Activated gamma-delta T cell treated with Interleukin-2 at 50 U/mL for 16 hours (primary cell): Measurements from ENCODE around the gene APLF.
"Not testable (repeated sequence)": the region's sequence is repeated elsewhere in the genome, so short reads cannot be mapped to it uniquely, and the experiment has no call there.

Experiments
- DNase-seq: peaks from one replicate; pipeline ENCODE4 v3.0.0-alpha.2; 2020

Gene APLF

DNA sequence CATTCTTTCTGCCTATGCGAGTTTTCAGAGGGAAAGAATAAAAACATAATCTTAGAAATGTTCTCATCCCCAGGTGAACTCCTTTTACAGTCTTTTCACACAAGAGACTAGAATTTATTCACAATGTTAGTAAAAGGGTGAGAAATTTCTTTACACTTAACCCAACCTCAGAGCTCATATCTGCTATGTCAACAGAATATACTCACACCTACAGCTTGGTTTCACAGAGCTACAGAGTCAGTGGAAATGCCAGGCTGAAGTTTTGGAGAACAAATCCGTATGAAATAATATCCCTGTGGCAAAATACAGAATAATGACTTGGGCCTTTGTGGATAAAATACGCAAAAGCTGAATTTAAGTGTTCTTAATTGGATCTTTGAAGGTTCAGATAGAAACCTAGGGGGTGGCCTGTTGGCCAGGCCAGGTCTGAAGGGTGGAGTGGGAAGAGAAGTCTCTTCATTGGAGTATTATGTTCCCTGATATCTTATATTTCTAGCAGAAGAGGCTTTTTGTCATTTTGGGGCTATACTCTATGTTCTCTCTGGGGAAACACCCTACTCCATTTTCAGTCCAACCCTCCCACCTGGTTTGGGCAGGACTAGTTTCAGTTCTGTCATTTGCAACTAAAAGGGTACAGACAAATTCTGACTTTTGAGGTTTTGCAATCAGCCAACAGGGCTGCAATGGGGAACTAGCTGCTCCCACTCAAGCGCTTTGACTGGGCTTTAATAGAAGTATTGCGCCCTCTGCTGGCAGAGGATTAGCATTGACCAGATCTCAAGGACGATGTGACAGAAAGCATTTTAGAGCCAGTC lies 26.0 kb upstream of the APLF start:
- DNase-seq, result peak; percentile 86

DNA sequence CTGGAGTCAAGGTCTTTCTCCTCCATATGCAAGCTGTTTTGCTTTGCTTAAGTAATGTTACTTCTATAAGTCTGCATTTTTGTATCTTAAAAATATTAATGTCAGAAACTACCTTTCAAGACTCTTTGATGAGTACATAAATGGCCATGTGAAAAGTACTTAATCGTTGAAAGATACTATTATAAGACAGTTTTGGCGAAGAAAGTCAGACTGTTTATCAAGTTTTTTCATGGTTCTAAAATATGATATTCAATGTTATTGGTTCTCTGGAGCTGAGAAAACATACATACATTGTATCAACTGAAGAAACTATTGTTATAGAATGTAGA lies 25.4 kb upstream of the APLF start:
- no peak for DNase-seq

DNA sequence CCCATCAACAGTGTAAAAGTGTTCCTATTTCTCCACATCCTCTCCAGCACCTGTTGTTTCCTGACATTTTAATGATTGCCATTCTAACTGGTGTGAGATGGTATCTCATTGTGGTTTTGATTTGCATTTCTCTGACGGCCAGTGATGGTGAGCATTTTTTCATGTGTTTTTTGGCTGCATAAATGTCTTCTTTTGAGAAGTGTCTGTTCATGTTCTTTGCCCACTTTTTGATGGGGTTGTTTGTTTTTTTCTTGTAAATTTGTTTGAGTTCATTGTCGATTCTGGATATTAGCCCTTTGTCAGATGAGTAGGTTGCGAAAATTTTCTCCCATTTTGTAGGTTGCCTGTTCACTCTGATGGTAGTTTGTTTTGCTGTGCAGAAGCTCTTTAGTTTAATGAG lies 21.0 kb upstream of the APLF start:
- DNase-seq, result not testable (repeated sequence)

DNA sequence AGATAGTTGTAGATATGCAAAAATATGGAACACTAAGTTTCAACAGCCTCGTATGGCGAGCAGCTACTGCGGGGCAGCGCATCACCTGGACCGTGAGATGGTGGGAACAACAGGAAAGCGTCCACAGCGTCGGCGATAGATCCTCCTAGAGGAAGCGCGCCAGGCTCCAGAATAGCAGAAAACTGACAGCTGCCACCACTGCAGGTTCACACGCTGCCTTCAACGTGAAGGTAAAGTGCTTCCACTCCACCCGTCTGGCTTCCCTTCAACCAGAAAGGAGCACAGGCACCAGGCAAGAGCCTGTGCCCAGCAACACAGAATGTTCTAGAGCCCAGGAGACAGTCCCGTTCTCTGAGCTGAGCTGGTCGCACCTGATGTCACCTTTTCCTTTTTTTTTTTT lies 20.3 kb upstream of the APLF start:
- DNase-seq, result no peak

DNA sequence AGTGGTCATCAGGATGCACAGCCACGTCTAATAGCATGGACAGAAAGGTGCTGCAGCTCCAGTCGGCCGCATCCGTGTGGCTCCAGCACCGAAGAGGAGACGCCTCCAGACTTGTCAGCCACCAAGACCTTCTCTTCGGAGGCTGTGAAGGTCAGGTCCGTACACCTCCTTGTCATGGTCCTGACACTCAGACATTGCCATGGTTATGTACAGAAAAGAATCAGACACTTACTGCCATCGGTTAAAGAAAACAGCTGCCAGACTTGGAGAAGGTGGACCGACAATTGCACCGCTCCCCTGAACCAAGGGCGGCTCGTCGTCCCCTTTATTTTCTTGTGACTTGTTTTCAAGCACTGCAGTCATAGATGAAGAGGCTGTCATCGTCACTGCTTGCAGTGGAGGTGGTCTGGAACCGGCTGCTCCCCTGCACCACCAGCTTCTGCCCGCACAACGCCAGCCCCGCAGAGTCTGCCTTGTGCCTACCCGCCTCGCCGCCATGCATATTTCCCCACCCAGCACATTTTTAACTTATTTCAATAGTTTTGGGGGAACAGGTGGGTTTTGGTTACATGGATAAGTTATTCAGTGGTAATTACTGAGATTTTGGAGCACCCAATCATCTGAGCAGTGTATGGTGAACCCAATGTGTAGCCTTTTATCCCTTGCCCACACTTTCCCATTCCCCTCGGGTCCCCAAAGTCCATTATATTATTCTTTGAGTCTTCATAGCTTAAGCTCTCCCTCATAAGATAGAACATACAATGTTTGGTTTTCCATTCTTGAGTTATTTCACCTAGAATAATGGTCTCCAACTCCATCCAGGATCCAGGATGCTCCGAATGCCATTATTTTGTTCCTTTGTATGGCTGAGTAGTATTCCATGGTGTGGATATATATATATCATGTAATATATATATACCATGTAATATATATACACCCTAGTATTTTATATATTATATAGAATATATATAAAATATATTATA lies 18.4 kb upstream of the APLF start:
- DNase-seq, result no peak

DNA sequence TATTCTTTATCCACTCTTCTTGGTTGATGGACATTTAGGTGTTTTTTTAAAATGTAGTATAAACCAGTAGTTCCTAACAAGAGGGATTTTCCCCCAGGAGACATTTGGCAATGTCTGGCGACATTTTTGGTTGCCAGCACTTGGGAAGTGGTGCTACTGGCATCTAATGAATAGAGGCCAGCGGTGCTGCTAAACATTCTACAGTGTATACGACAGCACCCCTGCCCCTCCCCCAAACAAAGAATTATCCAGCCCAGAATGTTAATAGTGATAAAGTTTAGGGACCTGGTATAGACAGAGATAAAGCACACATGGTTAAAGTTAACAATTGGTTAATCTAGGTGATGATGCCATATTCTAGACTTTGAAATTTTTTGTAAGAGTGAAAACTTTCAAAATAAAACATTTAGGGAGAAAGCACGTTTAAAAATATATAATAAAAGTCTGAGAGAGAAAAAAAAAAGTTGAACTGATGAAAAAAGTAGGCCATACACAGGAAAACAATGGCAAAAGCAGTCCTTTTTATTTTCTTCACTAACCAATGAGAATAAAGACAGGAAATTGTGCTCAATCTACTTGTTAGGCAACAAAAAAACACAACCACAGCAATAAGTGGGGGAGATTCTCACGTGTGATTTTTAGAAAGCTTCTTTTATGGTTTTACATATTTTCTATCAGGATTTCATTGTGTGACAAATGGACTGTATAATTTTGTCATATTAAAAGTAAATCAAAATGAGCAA lies 15.1 kb upstream of the APLF start:
- DNase-seq, result no peak

DNA sequence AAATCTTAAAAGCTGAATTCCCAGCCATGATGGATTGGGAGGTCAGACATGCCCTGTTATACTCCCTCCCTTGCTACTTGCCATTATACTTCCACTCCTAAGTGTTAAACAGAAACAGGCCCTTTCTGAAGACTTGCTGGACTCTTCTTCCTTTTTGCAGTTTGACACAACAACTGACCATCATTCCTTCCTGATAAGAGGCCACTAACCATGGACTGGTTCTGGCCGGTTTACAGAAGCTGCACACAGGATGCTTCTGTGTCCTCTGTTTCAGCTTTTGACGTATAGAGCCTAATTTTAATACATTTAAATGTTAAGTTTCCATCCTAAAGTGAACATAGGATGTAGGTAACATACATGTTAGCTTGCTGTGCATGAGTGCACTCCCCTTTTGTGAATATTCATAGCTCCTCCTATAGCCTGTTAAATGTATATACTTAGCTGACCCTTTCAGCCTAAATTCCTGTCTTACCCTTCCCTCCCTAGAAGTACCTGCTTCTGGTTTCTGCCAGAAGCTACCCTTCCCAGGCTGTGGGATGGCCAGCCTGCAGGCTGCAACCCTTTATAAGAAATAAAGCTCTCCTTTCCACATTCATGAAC lies 13.5 kb upstream of the APLF start:
- DNase-seq, result no peak

DNA sequence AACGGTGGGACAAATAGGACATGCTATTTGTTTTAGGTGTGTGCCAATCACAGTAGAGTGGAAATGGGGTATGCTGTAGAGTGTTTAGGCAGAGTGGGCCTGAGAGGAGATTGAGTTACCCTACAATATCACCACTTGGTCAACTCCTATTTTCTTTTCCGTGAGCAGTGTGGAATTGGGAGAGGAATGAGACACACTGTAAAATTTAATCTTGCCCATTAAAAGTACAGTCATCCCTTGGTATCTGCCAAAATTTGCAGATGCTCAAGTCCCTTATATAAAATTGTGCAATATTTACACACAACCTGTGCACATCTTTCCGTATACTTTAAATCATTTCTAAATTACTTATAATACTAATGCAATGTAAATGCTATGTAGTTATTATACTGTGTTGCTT lies 12.7 kb upstream of the APLF start:
- no peak for DNase-seq

DNA sequence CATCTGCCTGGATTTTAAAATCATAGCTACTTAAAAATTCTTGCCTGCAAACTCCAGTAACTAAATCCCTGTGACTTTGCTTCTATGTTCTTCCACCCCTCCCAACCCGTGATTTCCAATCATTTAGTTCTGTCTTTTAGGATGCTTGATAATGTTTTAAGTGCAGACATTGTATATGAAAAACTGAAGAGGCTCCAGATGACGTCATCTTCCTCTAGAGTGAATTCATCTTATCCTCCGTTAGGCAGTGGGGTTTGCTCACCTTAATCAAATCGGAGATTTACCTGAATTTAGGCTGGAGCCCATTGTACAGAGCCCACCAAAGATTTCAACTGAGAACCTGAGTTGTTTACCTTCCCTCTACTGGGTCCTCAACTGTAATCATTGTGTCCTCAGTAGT lies 11.2 kb upstream of the APLF start:
- DNase-seq, result no peak

DNA sequence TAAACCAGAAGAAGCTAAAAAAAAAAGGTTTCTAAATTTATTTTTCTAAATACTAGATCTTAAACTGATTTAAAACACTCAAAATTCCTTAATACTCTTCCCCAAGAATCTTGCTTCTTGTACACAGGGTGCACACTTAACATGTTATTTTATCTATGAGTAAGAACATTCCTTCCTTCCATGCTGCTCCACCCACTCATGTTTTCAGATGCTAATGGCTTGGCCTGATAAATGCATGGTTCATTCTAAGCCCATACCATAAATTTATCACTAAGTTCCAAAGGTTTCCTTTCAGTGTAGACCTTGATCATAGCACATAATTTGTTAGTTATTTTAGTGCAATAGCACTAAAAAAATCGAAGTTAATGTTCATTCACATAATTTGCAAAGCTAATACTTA lies 8.4 kb upstream of the APLF start:
- DNase-seq, result no peak

DNA sequence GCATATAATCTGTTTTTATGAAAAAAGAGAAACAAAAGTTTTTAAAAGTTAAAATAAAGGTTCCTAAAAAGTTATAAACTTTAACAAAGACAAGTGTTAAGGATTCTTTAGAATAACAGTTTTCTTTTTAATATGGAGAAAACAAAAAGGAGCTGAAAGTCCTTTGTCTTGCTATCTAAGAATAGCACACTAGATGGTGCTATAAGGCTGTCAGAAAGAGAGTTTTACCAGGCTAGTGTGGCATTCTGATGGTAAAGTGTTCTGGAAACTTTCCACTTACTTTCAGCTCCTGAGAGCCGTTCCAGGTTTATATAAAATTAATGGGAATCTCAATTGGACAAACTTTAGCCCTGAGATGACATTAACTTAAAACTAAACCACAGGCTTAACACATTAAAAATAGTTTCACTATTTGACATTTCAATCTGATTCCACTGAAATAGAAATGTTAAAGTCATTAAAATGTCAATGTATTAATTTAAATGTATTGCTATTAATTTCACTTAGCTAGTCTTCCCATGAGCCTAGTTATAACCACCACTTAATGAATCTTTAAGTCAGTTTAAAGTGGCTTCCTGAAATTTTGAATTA lies 4.0 kb upstream of the APLF start:
- DNase-seq, result no peak

DNA sequence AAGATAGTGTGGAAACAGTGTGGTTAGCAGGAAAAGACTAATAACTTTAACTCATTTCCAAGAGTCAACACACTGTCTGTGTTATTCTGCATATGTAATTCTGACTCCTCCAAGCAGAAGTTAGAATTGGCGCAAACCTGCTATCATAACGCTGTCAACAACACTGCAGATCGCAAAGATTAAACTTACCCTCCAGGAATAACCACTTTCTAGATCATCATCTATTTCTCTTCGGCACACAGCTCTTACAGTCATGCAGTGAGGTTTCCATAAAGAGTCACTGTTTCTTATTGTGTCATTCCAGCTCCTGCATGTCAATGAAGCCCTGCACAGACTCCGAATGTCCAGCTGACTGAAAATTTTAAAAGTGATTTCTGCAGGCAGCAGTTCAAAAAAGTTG lies 2.7 kb upstream of the APLF start:
- DNase-seq, result no peak

DNA sequence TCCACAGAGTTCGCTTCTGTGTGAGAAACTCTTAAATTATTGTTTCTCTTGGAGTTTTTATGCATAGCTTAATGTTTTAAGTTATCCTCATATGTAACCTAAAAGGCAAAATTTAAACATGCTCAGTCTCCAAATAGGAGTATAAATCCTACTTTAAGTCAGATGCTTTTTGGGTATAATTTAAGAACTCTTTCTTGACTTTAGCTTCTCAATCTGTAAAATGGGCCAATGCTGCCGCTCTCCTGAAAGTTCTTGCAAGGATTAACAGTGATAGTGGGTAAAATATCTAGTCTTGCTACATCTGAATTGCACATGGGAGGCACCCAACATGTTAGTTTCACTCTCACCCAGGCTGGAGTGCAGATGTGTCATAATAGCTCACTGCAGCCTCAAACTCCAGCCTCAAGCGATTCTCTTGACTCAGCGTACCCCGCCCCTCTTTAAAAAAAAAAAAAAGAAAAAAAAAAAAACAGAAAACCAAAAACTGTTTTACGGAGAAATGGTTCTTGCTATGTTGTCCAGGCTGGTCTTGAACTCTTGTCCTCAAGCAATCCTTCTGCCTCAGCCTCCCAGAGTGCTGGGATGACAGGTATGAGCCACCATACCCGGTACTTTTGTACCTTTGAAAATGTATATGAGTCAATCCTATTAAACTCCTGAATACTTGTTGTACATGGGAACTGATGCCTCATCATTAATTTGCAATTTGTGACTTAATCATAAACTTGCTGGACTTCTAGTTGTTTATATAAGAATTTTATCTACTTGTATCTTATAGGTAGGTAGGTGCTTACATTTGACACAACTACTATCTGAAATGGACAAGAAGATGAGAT lies 2.1 kb upstream of the APLF start:
- peak; percentile 45 for DNase-seq

DNA sequence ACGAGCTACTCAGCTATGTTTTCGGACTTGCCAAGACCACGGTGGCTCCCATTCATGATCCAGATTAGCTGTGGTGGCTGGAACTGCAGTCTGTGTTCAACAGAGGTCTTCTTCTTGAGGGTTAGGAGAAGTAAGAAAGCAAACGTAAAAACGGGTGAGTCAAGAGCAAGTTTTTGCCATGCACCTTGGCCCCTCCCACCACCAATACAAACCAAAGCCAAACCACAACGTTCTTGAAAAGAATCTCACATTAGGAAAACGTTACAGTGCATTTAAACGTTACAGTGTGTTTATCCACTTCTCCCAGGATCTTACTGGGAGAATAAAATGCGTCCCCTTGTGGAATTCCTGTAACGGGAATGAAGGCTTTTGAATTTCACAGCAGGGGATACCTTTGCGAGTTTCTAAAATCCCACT lies 1.0 kb upstream of the APLF start:
- peak; percentile 50 for DNase-seq

DNA sequence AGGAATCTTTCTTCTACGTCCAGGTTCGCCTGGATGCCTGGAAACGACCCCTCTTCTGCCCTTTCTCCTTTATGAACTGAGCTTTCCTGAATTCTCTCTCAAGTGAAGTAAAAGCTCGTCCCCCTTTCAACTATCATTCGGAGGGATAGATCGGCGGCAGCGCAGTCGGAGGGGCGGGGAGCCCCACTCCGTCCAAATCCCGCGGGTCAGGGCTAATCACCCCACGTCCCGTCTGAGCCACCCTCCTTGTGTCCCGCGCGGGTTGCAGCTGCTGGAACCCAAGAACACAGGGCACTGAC lies 658 bp upstream of the APLF start:
- DNase-seq, result no peak

DNA sequence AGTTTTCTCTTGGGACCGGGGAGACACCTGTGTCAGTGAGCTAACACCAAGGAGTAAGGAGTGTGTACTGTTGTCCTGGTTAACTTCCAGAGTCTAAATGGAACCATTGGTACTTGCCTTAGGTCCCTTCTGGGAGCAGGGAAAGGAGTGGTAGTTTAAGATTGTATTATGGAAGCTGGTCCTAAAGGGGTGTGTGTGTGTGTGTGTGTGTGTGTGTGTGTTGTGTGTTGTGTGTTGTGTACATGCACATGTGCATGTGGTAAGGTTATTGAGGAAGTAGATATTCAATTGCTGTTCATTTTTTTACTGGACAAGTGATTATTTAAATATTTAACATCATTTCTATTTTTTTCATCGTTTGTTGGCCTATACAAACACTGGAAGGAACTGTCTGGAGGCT lies 1.4 kb downstream of the APLF start:
- DNase-seq, result no peak

DNA sequence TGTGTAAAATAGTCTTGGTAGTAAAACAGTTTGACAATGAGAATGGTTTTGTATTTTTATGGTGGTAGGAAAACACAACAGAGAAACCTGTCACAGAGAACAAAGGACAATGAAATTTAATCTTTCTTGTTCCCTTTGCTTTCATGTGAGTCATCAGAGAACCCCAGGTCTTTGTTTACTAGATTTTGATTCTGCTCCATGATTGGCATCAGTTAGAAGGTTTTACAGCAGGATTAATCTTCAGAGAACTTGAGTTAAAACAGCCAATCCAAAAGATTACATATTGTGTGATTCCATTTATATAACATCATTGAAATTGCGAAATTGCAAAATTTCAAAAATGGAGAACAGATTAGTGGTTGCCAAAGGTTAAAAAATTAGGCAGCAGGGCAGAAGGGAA lies 2.5 kb downstream of the APLF start:
- no peak for DNase-seq

DNA sequence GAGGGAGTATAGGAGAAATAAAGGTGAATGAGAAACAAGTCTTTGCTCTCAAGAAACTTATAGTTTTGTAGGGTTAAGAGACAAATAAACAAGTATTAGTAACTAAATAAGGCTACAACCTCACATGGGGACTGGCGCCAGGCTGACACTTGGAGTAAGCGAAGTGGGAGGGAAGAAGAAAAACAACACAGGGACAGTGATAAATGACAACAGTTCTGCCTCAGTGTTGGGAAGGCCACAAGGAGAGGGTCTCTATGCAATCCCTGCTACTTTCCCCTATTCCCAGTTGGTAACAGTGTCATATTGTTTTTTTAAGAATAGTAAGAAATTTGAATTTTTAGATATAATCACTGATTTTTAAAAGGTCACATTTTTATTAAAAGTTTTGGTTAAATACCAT lies 4.0 kb downstream of the APLF start:
- no peak for DNase-seq

DNA sequence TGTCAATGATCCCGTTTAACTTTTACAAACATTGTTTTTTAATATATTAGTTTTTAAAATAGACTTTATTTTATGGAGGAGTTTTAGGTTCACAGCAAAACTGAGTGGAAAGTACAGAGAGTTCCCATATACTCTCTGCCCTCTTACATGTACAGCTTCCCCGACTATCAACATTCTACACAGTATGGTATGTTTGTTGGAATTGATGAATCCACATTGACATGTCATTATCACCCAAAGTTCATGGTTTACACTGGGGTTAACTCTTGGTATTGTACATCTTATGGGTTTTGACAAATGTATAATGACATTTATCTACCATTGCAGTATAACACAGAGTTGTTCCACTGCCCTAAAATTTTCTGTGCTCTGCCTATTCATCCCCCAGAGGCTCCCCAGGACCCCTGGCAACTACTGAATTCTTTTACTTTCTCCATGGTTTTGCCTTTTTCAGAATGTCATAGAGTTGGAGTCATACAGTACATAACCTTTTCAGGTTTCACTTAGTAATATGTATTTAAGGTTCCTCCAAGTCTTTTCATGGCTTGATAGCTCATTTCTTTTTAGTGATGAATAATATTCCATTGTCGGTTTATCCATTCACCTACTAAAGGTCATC lies 5.5 kb downstream of the APLF start:
- no peak for DNase-seq

DNA sequence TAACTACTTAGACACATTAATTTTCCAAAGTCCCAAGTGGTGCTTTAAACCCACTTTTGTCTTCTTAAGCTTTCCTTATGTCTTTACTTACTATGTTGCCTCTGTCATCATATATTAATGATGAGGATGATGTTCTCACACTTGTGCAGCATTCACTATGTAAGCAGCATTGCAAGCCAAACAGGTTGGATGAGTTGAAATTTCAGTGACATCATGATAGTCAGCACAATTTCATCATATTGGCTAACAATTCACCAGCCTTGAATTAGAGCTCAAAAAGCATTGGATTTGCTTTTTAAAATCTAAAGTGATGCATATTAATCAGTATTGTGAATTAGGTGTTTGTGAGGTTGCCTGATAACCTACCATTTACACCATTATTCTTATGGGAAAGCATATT lies 7.7 kb downstream of the APLF start:
- no peak for DNase-seq

DNA sequence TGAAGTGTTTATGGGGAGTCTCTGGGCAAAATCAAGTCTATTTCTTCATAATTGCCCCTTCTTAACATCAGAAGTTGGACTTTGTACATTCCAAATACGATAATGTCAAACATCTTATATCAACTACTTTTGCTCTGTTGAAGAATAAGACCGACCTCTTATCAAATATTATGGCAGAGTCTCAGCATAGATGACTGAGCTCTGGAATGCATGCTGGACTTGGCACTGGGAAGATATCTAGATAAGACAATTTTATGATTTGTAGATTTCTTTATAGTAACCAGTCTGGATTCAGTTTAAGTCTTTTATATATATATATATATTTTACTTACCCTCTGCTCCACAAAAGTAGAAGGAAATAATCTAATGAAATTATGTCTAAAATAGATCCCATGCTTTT lies 8.2 kb downstream of the APLF start:
- DNase-seq, result no peak

DNA sequence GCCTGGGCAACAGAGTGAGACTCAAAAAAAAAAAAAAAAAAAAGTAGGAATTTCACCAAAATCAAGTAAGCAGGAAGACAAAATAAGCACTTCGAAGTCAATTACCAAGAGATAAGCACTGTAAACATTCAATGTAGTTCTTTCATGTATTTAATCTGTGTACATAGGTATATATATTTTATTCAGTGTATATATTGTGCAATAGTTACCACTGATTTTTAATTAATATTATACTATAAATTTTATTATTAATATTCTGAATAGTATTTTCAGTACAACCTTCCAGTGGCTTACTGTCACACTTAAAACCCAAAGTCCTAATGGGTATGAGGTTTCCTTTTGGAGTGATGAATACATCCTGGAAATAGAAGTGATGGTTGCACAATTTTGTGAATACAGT lies 9.1 kb downstream of the APLF start:
- DNase-seq, result no peak
